ENCODE data around the gene MGA. TPM values are rescaled to one million over a fixed set of nuclear protein-coding genes. Genes with fewer than 3 reads are reported as not detected.

Gene MGA
- total and polyA plus RNA-seq, 2 experiments from 2014 or later = 42.6 to 58.9 TPM

DNA sequence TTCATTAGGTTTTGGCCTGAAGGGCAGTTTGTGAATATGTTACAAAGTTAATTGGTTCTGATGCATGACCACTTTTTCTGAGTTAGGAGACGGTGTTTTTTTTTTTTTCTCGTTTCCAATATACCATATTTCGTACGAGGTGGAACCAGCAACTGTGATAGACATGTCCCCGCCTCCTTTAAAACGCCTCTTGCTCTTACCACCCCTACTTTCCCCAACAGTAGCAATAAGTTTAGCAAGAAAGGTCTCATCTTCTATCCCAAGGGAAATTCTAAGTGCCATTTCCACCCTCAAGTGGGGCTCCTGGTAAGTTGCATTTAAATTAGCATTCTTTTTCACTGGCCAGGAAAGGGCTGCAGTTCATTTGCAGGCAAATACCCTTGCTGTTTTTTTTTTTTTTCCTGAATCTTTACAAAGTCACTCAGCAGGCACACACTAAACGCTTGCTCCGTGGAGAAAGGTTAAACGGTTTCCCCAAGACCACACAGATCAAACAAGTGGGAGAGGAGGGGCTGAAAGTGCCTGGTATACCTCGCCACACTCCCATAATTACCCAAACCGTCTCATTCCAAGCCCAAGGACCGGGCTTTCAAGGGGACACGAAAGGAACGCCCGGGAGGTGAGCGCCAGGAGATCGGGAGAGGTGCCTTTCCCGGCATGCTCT is 39.5 kb upstream of the MGA start:
- 0 out of 2 replicates have a peak overlapping the region, but pooled peaks have one; percentile 11 for H3K27ac ChIP-seq (ENCODE audit: low read depth)
- peaks cover 24% of the 10 kb centered on the region; the same call in 2 of the 3 replicates for H3K9me3 Mint-ChIP-seq
- ATAC-seq (peak; percentile 60), DNase-seq (ENCODE audit: low spot score) (peak; percentile 43)
- peaks cover 20% of the 10 kb centered on the region for H3K27me3 ChIP-seq (ENCODE audit: insufficient read depth)
- H3F3A ChIP-seq (replicated peaks; ENCODE audit: low read depth) = peaks cover 3% of the 10 kb centered on the region; the same call in 1 of the 2 replicates
- H3K4me2 ChIP-seq = peak overlapping the region; percentile 72
- TF ChIP-seq ZNF114 (CRISPR knock-in tag; IDR thresholded peaks at IDR 0.05) (no peak), ZNF331 (CRISPR knock-in tag; IDR thresholded peaks at IDR 0.05; ENCODE audit: low read depth) (no peak), EZH2 (IDR thresholded peaks at IDR 0.05; ENCODE audit: low read depth, unreplicated experiment) (no peak), EZH2phosphoT487 (IDR thresholded peaks at IDR 0.05; ENCODE audit: unreplicated experiment) (no peak), NANOG (IDR thresholded peaks at IDR 0.05; ENCODE audit: borderline replicate concordance) (no peak), ETS1 (IDR thresholded peaks at IDR 0.05) (no peak), REST (IDR thresholded peaks at IDR 0.05; ENCODE audit: unreplicated experiment) (no peak), JUNB (IDR thresholded peaks at IDR 0.05; ENCODE audit: unreplicated experiment) (no peak), POLR2AphosphoS5 (IDR thresholded peaks at IDR 0.05; ENCODE audit: low read depth) (no peak), STAT1 (IDR thresholded peaks at IDR 0.05; ENCODE audit: unreplicated experiment) (no peak)
- no peaks in the 10 kb centered on the region for H3K36me3 ChIP-seq (ENCODE audit: insufficient read depth)
- H3K9me2 ChIP-seq (ENCODE audit: insufficient read depth) = no peaks in the 10 kb centered on the region
- H4K20me1 ChIP-seq (replicated peaks; ENCODE audit: insufficient read depth) = no peaks in the 10 kb centered on the region
- peak overlapping the region; percentile 77 for H3K4me3 Mint-ChIP-seq
- H3K36me3 Mint-ChIP-seq (ENCODE audit: low read depth) = peaks cover 15% of the 10 kb centered on the region; the same call in 2 of the 3 replicates
- peaks cover 31% of the 10 kb centered on the region for H3K79me2 ChIP-seq (replicated peaks; ENCODE audit: insufficient read depth)
- peaks cover 25% of the 10 kb centered on the region for H3K27me3 Mint-ChIP-seq (ENCODE audit: insufficient read depth, low read depth, poor library complexity)
- no peaks in the 10 kb centered on the region for H3K4me1 ChIP-seq (ENCODE audit: insufficient read depth)
- peaks cover 7% of the 10 kb centered on the region for H3K4me1 Mint-ChIP-seq
- H3K4me3 ChIP-seq = peak overlapping the region; percentile 43
- H2AFZ ChIP-seq = peak overlapping the region; percentile 98
- H3K27ac Mint-ChIP-seq = peak overlapping the region; percentile 43; the same call in 1 of the 2 replicates
